HFFc6 (cell line): Measurements from ENCODE around the gene NRF1. TPM values are rescaled to one million over a fixed set of nuclear protein-coding genes. Genes with fewer than 3 reads are reported as not detected.

Source experiments
- DNase-seq: peaks from one replicate; pipeline ENCODE4 v3.0.0-alpha.2; 2018
- H3K27ac Mint-ChIP-seq: 2 replicates; pipeline ENCODE4 v1.8.0; 2020; ENCODE audit warnings: mild to moderate bottlenecking, mixed read lengths
- H3K27me3 Mint-ChIP-seq: 2 replicates; pipeline ENCODE4 v1.8.0; 2021; ENCODE audit warnings: mild to moderate bottlenecking, moderate library complexity, mixed read lengths; ENCODE audit not compliant: insufficient read depth
- H3K36me3 Mint-ChIP-seq: 2 replicates; pipeline ENCODE4 v1.8.0; 2021; ENCODE audit warnings: low read depth, mixed read lengths
- H3K4me1 Mint-ChIP-seq: 2 replicates; pipeline ENCODE4 v1.8.0; 2020; ENCODE audit warnings: low read depth, mixed read lengths
- H3K4me3 Mint-ChIP-seq: 2 replicates; pipeline ENCODE4 v1.8.0; 2020; ENCODE audit warnings: mild to moderate bottlenecking, moderate library complexity, mixed read lengths
- H3K9me3 Mint-ChIP-seq: 2 replicates; pipeline ENCODE4 v1.8.0; 2020; ENCODE audit warnings: mild to moderate bottlenecking, mixed read lengths
- CTCF ChIP-seq: fragments of 200-600 bp; sonication (generic); IDR thresholded peaks from 2 replicates; pipeline ENCODE4 v1.5.0; 2021; ENCODE audit warnings: antibody characterized with exemption, mild to moderate bottlenecking
- total RNA-seq, 6 experiments: library from RNA; stranded (reverse); fragmentation: NEBNext Ultra II Directional; extraction: Animal tissue kit (Norgen Biotek cat#: 25700); gene quantifications; 2 replicates in 1 of 6; 3 replicates in 5 of 6; pipeline ENCODE4 v1.2.3, GENCODE V29; 2021

Gene NRF1
- total RNA-seq, 6 experiments from 2014 or later = 8.8 to 11.8 (median 10.4) TPM

- Mint-ChIP-seq H3K27ac (peak overlapping the region; percentile 38), H3K27me3 (no peaks in the 10 kb centered on the region; the same call in 1 of the 2 replicates), H3K9me3 (no peaks in the 10 kb centered on the region), H3K4me1 (peaks cover 56% of the 10 kb centered on the region), H3K4me3 (peak overlapping the region; percentile 65), H3K36me3 (no peaks in the 10 kb centered on the region)
- DNase-seq = no peak
- no peak for TF ChIP-seq CTCF
Measured at GRCh38 chr7:129643550-129644170, 32.1 kb downstream of the NRF1 start.

GRCh38 chr7:129644634-129645230 lies 33.2 kb downstream of the NRF1 start:
- no peaks in the 10 kb centered on the region for H3K36me3 Mint-ChIP-seq
- peaks cover 65% of the 10 kb centered on the region for H3K4me1 Mint-ChIP-seq
- H3K9me3 Mint-ChIP-seq = no peaks in the 10 kb centered on the region
- no peak overlapping the region for H3K27ac Mint-ChIP-seq
- no peak overlapping the region for H3K4me3 Mint-ChIP-seq
- H3K27me3 Mint-ChIP-seq = no peaks in the 10 kb centered on the region; the same call in 1 of the 2 replicates
- peak; percentile 80 for TF ChIP-seq CTCF
- peak; percentile 65 for DNase-seq

- H3K36me3 Mint-ChIP-seq = no peaks in the 10 kb centered on the region
- no peak for DNase-seq
- no peaks in the 10 kb centered on the region for H3K27me3 Mint-ChIP-seq
- H3K4me1 Mint-ChIP-seq = peaks cover 62% of the 10 kb centered on the region
- no peak for TF ChIP-seq CTCF
- no peaks in the 10 kb centered on the region for H3K9me3 Mint-ChIP-seq
- H3K27ac Mint-ChIP-seq = no peak overlapping the region
- no peak overlapping the region for H3K4me3 Mint-ChIP-seq
Measured at GRCh38 chr7:129646369-129647021, 35.0 kb downstream of the NRF1 start.

- Mint-ChIP-seq H3K4me3 (no peak overlapping the region), H3K27me3 (no peaks in the 10 kb centered on the region), H3K4me1 (peaks cover 57% of the 10 kb centered on the region), H3K9me3 (no peaks in the 10 kb centered on the region), H3K36me3 (peaks cover 7% of the 10 kb centered on the region; the same call in 1 of the 2 replicates), H3K27ac (no peak overlapping the region)
- DNase-seq = no peak
- no peak for TF ChIP-seq CTCF
Measured at GRCh38 chr7:129649128-129649690, 37.7 kb downstream of the NRF1 start.

GRCh38 chr7:129650056-129650758 lies 38.7 kb downstream of the NRF1 start:
- no peak for DNase-seq
- no peak for TF ChIP-seq CTCF
- Mint-ChIP-seq H3K4me3 (no peak overlapping the region), H3K27ac (no peak overlapping the region; the same call in 1 of the 2 replicates), H3K4me1 (peaks cover 53% of the 10 kb centered on the region), H3K27me3 (no peaks in the 10 kb centered on the region), H3K9me3 (no peaks in the 10 kb centered on the region), H3K36me3 (peaks cover 7% of the 10 kb centered on the region; the same call in 1 of the 2 replicates)
